HG03280 (cell line): ENCODE measurements around the gene SLIT1.

Source experiments
- ATAC-seq: cut with Tn5 transposase; IDR thresholded peaks from one replicate; pipeline ENCODE4 v1.9.1; 2021; ENCODE audit warnings: mild to moderate bottlenecking, moderate library complexity; ENCODE audit not compliant: unreplicated experiment

Gene SLIT1

GRCh38 chr10:97142834-97143233, 42.9 kb downstream of the SLIT1 start:
- no peak for ATAC-seq

DNA sequence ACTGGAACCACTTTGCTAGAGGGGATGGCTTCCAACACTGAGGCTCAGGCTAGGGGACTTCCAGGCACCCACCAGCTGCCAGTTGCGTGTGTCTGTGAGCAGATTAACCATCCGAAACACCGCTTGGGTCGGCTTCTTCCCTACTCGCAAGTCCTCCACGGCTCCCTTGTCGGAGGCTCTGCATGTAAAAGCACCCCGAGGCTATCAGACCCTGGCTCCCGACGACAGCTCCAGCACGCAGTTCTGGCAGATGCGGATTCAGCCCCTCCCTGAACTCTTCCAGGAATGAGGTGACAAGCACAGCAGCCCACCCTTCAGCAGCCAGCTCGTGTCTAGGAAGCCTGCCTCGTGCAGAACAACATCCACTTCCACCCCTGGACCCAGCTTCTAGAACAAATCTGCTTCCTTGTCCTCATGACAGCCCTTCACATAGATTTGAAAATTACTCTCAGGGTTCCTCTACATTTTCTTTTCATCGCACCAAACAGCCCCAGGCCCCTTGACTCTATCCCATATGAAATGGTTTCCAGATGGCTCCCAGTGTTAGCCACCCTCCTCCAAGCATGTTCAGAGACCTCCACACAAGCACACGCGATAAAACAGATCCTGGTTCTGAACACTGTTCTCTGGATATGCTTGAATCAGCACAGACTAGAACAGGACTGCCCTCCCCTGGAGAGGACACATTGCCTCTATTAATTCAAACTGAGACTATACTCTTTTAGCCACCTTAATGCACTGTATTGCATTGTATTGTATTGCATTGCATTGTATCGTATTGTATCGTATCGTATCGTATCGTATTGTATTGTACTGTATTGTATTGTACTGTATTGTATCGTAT, 44.6 kb downstream of the SLIT1 start:
- ATAC-seq: no peak

DNA sequence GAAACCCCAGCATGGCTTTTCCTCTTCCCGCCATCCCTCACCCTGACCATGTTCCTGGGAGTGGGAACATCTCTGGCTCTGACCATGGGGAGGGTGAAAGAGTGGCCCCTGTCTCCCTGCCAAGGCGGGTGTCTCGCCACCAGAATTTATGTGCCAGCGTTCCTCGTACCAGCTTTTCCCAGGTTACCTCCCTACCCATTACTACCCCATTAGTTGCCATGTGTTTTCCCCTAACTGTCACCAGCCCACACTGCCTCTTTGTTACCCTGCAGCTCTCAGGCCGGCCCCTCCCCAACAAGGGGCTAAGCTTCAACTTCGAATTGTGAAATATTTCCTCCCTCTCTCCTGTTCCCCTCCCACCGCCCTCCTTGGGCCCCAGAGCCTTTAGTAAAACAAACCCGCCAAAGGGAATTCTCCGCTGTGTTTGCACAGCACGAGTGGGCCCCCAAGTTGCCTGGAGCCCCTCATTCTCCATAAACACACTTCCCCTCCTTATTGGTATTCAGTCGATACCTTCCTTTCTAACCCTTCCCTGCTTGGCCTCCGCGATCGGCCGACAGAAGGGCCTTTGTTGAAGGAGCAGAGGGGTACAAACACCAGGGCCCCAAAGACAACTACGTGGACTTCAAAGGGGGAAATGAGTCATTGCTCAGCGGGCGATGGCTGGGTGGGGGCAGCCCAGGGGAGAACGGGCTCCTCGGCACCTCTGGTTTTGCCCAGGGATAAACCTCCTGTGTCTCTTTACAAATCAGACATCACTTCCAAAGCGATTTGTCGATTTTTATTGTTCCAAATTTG, 45.5 kb downstream of the SLIT1 start:
- no peak for ATAC-seq

DNA sequence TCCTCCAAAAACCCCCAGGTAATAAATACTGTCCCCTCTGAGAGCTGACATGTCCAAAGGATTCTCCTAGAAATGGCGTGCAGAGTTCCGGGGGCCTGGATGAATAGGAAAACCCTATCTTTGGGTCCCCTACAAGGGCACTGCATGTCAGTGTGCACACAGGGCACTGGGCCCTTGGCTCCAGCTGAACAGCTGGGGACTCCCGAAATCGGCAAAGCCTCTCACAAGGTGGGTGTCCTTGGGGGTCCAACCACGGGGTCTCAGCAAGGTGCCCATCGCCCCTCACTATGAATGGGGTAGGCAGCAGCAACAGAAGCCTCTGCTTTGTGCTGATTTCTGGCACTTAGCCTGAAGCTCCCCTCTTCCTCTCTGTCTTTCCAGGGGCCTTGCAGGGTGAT, 46.1 kb downstream of the SLIT1 start:
- no peak for ATAC-seq

GRCh38 chr10:97138846-97139245, 46.9 kb downstream of the SLIT1 start:
- ATAC-seq: no peak

- ATAC-seq: no peak
Measured at GRCh38 chr10:97138174-97138573, 47.6 kb downstream of the SLIT1 start.

- ATAC-seq: no peak
Measured at GRCh38 chr10:97136756-97137155, 49.0 kb downstream of the SLIT1 start.

- no peak for ATAC-seq
Measured at GRCh38 chr10:97135464-97135863, 50.3 kb downstream of the SLIT1 start.

DNA sequence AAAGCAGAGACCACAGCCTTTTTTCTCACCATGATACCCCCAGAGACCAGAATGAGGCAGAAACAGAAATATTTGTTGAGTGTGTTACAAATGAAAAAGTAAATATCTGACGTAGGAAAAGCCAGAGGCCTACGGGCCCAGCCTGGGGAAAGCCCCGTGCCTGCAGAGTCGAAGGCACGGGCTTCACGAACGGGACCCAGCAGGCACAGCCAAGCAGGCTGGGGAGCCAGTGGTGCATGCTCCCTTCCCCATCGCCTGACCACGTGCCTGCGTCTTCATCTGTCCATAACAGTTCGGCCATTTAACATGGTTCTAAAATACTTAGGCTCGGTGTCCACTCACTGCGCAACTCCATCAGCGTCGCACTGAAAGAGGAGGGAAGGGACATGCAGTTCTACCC, 50.8 kb downstream of the SLIT1 start:
- no peak for ATAC-seq

GRCh38 chr10:97134110-97134509, 51.6 kb downstream of the SLIT1 start:
- no peak for ATAC-seq

DNA sequence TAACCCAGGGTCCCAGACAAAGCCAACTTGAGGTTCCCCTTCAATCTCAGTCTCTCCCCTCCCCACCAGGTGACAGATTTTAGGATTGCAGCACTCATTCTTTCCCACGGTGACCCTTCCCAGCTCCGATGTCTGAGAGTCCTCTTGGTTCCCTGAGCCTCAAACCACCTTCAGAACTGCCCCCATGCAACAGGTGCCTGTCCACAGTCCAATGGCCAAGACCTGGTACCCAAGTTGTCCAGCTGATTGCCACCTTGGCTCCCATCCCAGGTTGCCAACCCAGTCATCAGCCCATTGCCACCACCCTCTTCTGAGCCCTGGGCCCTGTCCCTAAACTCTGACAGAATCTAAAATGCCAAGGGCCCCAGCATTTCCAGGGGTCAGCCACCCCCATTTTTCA, 53.5 kb downstream of the SLIT1 start:
- no peak for ATAC-seq

DNA sequence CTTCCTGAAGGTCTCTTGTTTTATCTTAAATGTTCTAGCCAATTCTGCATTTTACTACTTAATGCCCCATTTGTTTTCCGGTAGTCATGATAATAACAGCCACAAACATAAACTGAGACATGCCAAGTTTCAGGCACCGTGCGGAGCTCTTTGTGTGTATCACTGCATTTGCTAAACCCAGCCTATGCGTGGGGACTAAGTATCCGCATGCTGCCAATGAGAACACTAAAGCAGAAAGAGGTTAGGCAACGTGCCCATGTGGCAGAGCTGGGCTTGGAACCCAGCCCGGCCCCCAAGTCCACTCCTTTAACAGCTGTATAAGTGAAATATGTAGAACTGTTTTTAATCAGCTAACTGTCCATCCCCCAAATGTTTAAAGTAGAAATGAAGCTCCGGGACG, 54.1 kb downstream of the SLIT1 start:
- no peak for ATAC-seq

DNA sequence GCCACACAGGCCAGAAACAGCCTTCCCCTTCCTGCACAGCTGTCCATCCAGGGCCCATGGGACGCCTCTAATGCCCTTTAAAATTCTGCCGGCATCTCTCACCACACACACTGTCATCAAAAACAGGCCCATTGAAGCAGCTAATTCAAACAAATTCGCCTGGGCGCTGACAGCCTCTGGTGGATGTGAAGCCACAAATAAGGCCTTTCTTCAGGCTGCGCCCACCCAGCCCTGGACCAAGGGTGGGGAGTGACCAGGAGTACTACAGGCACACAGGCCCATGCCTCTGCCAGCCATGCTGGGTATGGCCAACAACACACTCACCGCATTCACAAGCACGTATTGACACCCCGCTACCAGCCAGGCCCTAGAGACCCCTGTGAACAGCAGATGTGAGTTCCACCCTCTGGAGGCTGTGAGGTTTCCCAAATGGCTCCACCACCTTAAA, 54.6 kb downstream of the SLIT1 start:
- ATAC-seq: no peak

DNA sequence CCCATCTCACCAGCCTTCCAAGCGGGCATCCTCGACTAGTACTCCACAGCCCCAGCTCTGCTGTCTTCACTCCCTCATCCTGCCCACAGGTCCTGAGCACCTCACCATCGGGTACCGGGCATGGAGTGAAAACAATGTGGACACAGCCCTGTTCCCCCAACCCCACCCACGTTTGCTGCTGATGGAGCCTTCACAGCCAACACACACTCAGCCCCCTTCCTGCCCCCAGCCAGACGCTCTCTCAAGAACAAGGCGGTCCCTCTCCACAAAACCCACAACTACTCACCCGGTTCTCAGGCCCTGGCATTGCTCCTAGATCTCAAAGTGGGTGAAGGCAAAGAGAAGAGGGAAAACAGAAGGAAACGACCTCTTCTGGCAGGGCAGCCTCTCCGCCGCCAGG, 56.1 kb downstream of the SLIT1 start:
- ATAC-seq: no peak

DNA sequence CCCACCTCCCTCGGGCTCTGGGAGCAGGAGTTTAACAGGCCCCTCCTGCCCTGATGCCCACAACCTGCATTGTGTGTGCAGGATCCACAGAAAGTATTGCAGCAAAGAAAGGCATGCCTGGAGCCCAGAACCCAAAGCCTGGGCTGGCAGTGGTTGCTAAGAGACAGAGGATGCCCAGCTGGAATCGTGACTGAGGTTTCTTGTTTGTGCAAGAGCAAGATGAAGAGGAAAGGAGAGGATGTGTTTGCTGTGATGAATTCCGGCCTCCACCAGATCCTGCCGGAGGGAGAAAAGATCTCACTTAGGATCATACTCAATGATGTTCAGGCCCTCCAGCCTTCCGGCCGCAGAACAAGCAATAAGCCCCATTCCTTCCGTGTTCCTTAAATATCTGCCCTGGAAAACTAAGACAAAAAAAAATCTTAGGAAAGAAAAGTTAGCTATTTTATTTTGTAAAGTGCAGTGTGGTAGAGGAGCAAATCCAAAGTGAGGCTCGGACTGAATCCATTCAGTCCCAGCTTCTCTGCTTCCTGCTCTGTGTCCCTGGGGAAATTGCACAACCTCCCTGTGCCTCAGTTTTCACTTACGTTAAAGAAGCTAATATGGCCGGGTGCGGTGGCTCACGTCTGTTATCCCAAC, 57.1 kb downstream of the SLIT1 start:
- no peak for ATAC-seq

- no peak for ATAC-seq
Measured at GRCh38 chr10:97128039-97128492, 57.7 kb downstream of the SLIT1 start.

DNA sequence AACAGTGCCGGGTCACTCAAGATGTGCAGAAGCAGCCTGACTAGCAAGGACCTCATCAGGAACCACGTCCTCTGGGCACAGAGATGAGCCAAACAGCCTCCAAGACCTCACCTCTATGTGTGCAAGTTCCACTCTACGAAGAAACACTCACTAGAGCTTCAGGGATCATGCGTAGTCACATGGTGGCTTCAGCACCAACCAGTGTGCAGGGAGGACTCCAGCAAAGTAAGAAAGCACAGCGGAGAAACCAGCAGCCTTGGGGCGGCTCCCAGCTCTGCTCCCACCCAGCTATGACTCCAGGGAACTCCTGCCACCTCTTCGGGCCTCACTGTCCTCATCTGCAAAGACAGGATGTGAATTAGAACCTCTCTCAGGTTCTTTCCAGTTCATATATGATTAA, 58.2 kb downstream of the SLIT1 start:
- ATAC-seq: no peak

GRCh38 chr10:97124211-97124610, 61.5 kb downstream of the SLIT1 start:
- no peak for ATAC-seq

- no peak for ATAC-seq
Measured at GRCh38 chr10:97123765-97124164, 62.0 kb downstream of the SLIT1 start.

GRCh38 chr10:97121041-97121440, 64.7 kb downstream of the SLIT1 start:
- ATAC-seq: no peak

DNA sequence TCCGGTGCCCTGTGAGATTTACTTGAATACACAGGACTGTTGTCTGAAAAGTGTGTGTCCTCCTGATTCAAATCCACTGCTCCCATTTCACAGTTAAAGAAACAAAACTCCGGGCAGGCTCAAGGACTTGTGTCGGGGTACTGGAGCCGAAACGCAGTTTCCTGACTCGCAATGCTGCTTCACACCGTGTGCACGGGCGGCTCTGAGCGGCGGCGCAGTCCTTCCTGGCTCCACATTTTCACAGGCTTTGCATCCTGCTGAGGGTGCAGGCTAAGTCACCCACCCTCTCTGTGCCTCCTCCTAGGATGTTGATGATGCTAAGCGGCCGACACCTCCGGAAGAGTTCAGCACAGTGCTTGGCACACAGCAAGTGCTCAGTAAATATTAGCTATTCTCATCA, 65.4 kb downstream of the SLIT1 start:
- ATAC-seq: no peak
